ENCODE data around the gene CHD2. TPM values are rescaled to one million over a fixed set of nuclear protein-coding genes. Genes with fewer than 3 reads are reported as not detected.
A peak's percentile ranks its signal among the peaks of the same experiment; 100 is the strongest.

Gene CHD2
- total RNA-seq, 4 donors from 2014 or later, result 149 to 299 (median 213) TPM

DNA sequence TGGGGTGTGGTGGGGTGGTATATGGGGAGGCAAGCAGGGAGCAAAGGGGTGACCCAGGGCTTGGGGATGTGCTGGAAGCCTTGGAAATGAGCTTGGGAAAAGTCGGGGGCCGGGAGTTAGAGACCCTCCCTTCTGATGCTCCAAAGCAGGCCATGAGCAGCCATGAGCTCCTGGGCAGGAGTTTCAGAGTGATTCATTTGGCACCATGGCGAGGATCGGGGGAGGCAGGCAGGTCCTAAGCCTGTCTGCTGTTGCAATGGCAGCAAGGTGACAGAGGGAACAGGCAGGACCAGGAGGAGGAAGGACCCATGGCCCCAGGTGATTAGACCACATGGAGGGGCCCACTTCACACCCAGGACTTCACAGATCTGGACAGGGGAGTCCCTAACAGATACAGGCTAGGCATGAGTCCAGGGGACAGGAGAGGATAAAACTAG lies 167.5 kb downstream of the CHD2 start:
- Histone ChIP-seq H3K4me1 (peaks cover 5 to 14% of the 10 kb centered on the region in 2 donors), H3K27ac (peak overlapping the region in 1 of 3 donors; percentile 35), H3K4me3 (replicated peaks in 1 of 3) (no peak overlapping the region), H3K27me3 (no peaks in the 10 kb centered on the region), H3K9me3 (no peaks in the 10 kb centered on the region), H3K36me3 (no peaks in the 10 kb centered on the region)
- intact Hi-C loops (cut with DNase I), result no loop called here
- 83 to 93% methylated on average over 4 of the region's 4 CpGs for WGBS, 2 donors
- TF ChIP-seq CTCF (IDR thresholded peaks at IDR 0.05), result no peak
- no peak for TF ChIP-seq POLR2A (IDR thresholded peaks at IDR 0.05)
- DNase-seq, result no peak

GRCh38 chr15:93068581-93069199 lies 168.6 kb downstream of the CHD2 start:
- 95 to 97% methylated on average over 6 of the region's 6 CpGs for WGBS, 2 donors
- Histone ChIP-seq H3K36me3 (no peaks in the 10 kb centered on the region), H3K9me3 (no peaks in the 10 kb centered on the region), H3K27ac (no peak overlapping the region), H3K4me3 (replicated peaks in 1 of 3) (no peak overlapping the region), H3K4me1 (peaks cover 9 to 17% of the 10 kb centered on the region in 2 donors), H3K27me3 (no peaks in the 10 kb centered on the region)
- DNase-seq, result no peak
- intact Hi-C loops (cut with DNase I), result no loop called here
- TF ChIP-seq CTCF (IDR thresholded peaks at IDR 0.05) (no peak), POLR2A (IDR thresholded peaks at IDR 0.05) (no peak)

DNA sequence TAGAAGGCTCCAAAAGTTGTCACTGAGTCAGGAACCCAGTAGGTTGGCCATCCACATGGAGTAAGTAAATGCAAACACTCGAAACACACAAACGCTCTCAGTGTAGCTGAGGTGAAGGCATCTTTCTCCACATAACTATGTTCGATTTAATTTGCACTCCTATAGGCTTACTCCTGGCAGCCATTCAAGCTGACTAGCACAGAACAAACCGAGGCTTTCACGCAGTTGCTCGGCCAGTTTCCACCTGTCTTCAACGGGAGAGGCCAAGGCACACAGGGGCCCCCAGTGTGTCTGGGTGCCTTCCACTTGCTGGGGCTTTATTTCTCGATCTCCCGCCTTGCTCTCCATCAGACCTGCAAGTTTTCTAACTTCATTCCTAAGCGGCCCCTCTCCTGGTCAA lies 170.0 kb downstream of the CHD2 start:
- intact Hi-C loops (cut with DNase I), result loop anchor here (2.0 kb wide), 1 partner anchor 31 kb away; no protein-coding TSS in a partner anchor

GRCh38 chr15:93070551-93071296 lies 170.6 kb downstream of the CHD2 start:
- Histone ChIP-seq H3K4me1 (peaks cover 9 to 17% of the 10 kb centered on the region in 2 donors), H3K4me3 (replicated peaks in 1 of 3) (peak overlapping the region in 1 of 3 donors; percentile 52), H3K27ac (no peak overlapping the region), H3K27me3 (no peaks in the 10 kb centered on the region), H3K36me3 (no peaks in the 10 kb centered on the region), H3K9me3 (no peaks in the 10 kb centered on the region)
- 66 to 78% methylated on average over 10 of the region's 10 CpGs for WGBS, 2 donors
- intact Hi-C loops (cut with DNase I), result loop anchor here (2.0 kb wide), 1 partner anchor 32 kb away; no protein-coding TSS in a partner anchor
- no peak for TF ChIP-seq POLR2A (IDR thresholded peaks at IDR 0.05)
- TF ChIP-seq CTCF (IDR thresholded peaks at IDR 0.05), result no peak
- no peak for DNase-seq

More for the DNA sequence above, 170.0 kb downstream of the CHD2 start:
- peaks cover 9 to 17% of the 10 kb centered on the region in 2 donors for H3K4me1 ChIP-seq
- no peak for TF ChIP-seq POLR2A (IDR thresholded peaks at IDR 0.05)
- TF ChIP-seq CTCF (IDR thresholded peaks at IDR 0.05), result no peak
- no peaks in the 10 kb centered on the region for H3K27me3 ChIP-seq
- H3K4me3 ChIP-seq (replicated peaks in 1 of 3), result no peak overlapping the region
- H3K27ac ChIP-seq, result no peak overlapping the region
- H3K36me3 ChIP-seq, result no peaks in the 10 kb centered on the region
- no peaks in the 10 kb centered on the region for H3K9me3 ChIP-seq
- DNase-seq, result no peak
- 70 to 72% methylated on average over 10 of the region's 10 CpGs for WGBS, 2 donors

Data from thyroid gland (tissue), 4 donors.